ENCODE data around the gene SLC2A2.

The SLC2A2 gene

GRCh38 chr3:171038342-171038741 is 11.8 kb upstream of the SLC2A2 start:
- DNase-seq (ENCODE audit: low read depth in 3 of 3, low spot score in 1 of 3), result no peak

- no peak for DNase-seq (ENCODE audit: low read depth in 3 of 3, low spot score in 1 of 3)
Measured at GRCh38 chr3:171028779-171029232, 2.3 kb upstream of the SLC2A2 start.

DNA sequence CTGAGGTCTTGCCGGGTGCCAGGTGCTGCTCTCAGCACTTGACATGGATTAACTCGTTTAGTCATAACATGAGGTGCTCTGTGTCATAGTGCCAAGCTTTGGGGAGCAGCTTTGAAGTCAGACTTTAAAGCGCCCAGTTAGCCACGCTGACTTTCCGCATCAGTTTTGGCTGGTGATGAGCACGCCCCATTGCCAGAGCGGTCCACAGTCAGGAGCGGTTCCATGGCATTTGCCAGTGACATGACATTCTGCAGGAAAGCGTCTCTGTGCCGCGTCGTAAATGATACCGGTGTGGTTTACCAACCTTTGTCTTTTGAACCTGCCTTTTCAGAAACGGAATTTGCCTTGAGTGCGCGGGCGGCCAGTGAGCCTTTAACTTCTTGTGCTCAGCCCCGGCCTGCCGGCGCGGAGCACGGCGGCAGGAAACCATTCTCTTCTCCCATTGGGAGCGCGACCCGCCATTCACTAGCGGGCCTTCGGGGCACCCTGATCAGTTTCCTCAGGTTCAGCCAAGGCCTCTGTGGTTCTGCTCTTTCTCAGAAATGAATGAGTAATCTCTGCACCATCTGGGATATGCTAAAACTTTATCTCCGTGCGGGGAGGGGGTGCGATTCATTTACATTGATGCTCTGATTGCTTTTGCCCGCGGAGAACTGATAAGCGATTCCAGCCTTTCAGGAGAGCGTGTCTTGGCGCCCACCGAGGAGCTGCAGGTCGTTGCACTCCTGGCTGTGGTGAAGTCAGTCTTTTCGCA is 1.7 kb upstream of the SLC2A2 start:
- no peak for DNase-seq (ENCODE audit: low read depth in 3 of 3, low spot score in 1 of 3)

GRCh38 chr3:171023566-171023965 is 3.0 kb downstream of the SLC2A2 start:
- DNase-seq (ENCODE audit: low read depth in 3 of 3, low spot score in 1 of 3), result no peak

- DNase-seq (ENCODE audit: low read depth in 3 of 3, low spot score in 1 of 3), result no peak
Measured at GRCh38 chr3:171021377-171021776, 5.1 kb downstream of the SLC2A2 start.

- no peak for DNase-seq (ENCODE audit: low read depth in 3 of 3, low spot score in 1 of 3)
Measured at GRCh38 chr3:171018156-171018935, 8.2 kb downstream of the SLC2A2 start.

GRCh38 chr3:171013822-171014748 is 12.4 kb downstream of the SLC2A2 start:
- DNase-seq (ENCODE audit: low read depth in 3 of 3, low spot score in 1 of 3), result no peak

DNA sequence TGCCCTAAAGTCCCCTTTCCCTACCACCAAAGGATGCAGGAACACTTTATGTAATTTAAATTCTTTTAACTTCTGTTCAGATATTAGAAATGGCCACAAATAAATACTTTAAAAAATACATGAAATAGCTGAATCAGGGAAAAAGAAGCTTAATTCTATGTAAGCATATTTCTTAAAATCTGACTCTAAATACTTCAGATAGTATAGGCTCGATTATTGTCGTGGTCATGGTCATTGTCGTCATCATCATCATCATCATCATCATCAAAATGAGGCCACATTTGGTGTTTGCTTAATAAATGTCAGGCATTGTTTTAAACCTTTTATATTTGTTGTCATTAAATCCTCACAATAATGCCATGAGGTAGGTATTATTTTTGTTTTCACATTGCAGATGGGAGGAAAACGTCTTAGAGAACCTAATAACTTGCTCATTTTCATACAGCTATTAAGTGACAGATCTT is 14.6 kb downstream of the SLC2A2 start:
- no peak for DNase-seq (ENCODE audit: low read depth in 3 of 3, low spot score in 1 of 3)

GRCh38 chr3:171011109-171011872 is 15.2 kb downstream of the SLC2A2 start:
- no peak for DNase-seq (ENCODE audit: low read depth in 3 of 3, low spot score in 1 of 3)

DNA sequence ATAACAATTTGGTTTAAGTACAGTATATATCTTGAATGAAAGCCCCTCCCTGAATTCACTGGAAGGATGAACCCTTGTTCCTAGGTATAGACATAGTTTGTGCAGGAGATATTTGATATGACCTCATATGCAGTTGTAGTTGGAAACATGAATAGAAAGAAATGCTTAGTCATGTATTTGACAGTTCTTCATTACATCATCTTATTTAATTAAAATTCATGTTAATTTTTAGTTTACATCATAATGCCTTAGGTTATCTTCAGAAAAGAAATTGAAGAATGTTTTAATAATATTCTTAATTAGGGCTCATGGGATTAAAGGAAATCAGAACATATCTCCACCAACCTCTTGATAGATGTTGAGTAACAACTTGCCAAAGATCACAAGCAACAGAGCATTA is 19.2 kb downstream of the SLC2A2 start:
- no peak for DNase-seq (ENCODE audit: low read depth in 3 of 3, low spot score in 1 of 3)

DNA sequence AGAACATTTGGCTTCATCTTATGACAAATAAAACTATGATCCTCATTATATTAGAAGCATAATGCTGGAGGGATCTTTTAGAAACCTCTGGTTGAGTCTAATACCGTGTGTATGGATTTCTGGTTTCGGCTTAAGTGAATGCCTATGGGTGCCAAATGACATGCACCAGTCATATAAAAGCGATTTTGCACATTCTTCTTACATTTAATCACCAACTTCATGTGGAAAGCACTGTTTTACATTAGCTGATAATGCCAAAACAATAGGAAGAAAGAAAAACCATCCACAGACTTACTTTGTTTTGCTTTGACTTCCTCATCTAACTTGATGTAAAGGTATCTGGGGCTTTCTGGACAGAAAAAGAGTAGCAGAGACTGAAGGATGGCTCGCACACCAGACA is 20.9 kb downstream of the SLC2A2 start:
- DNase-seq (ENCODE audit: low read depth in 3 of 3, low spot score in 1 of 3), result no peak

GRCh38 chr3:171001957-171002694 is 24.4 kb downstream of the SLC2A2 start:
- DNase-seq (ENCODE audit: low read depth in 3 of 3, low spot score in 1 of 3), result no peak

DNA sequence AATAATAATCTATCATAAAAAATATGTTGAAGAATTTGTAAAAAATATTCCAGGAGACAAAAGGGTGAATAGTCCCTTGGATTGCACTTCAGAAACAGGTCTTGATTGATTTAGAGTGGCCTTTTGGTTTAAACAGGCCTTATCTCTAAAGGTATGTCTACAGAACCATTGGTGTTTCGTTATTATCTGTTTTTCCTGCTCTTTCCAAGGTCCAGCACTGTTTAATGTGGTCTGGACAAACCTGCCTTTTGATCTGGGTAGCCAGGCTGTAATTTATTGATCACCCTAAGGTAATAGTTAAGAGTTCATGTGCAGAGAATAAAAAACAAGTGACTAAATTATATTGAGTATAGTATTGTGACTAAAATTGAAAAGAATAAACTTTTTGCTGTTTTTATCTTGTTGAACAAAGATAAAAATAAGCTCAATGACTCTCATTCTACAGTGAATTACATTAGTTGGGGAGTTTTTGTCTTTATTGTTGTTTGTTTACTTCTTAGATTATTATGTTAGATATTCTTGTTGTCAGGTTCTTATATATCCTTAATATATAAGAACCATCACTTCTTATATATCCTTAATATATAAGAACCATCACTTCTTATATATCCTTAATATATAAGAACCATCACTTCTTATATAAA is 25.1 kb downstream of the SLC2A2 start:
- DNase-seq (ENCODE audit: low read depth in 3 of 3, low spot score in 1 of 3), result no peak

DNA sequence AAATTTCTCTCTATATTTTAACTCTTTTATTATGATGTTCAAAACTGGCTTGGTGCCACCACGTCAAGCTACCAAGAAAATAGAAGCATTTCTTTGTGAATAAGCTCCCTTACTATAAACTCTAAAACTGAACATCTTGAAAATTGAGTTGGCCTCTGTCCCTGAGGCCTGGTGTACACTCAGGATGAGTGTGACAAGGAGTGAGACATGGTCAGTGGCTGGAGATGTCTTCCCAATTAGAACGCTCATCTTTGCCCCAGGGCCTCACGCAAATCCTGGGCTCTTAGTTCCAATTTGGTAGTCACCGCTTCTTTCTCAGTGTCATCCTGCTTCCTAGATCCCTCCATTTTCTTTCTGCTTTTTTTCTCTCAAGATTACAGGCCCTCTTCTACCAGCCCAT is 26.2 kb downstream of the SLC2A2 start:
- DNase-seq (ENCODE audit: low read depth in 3 of 3, low spot score in 1 of 3), result no peak

GRCh38 chr3:170999737-171000242 is 26.7 kb downstream of the SLC2A2 start:
- DNase-seq (ENCODE audit: low read depth in 3 of 3, low spot score in 1 of 3), result no peak

GRCh38 chr3:170997961-170998913 is 28.3 kb downstream of the SLC2A2 start:
- no peak for DNase-seq (ENCODE audit: low read depth in 3 of 3, low spot score in 1 of 3)

DNA sequence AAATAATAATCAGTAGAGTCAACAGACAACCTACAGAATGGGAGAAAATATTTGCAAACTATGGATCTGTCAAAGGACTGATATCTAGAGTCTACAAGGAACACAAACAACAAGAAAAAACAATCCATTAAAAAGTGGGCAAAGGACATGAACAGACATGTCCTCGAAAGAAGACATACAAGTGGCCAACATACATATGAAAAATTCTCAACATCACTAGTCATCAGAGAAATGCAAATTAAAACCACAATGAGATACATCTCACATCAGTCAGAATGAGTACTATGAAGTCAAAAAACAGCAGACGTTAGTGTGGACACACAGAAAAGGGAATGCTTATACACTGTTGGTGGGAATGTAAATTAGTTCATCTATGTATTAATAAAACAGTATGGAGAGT is 33.7 kb downstream of the SLC2A2 start:
- no peak for DNase-seq (ENCODE audit: low read depth in 3 of 3, low spot score in 1 of 3)

- no peak for DNase-seq (ENCODE audit: low read depth in 3 of 3, low spot score in 1 of 3)
Measured at GRCh38 chr3:170991664-170992063, 34.9 kb downstream of the SLC2A2 start.
